Limb (tissue), 2 donors: ENCODE measurements around the gene UGT1A7.

Experiments
- DNase-seq, 2 donors: peaks; one replicate each; pipeline ENCODE4 v3.0.0-alpha.2; 2016; ENCODE audit errors: extremely low spot score in 2 of 2

The UGT1A7 gene

DNA sequence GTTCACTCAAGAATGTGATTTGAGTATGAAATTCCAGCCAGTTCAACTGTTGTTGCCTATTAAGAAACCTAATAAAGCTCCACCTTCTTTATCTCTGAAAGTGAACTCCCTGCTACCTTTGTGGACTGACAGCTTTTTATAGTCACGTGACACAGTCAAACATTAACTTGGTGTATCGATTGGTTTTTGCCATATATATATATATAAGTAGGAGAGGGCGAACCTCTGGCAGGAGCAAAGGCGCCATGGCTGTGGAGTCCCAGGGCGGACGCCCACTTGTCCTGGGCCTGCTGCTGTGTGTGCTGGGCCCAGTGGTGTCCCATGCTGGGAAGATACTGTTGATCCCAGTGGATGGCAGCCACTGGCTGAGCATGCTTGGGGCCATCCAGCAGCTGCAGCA lies 78.3 kb downstream of the UGT1A7 start, which contains the start of gene UGT1A1:
Gene UGT1A1, plus strand, starts transcription at position 228 of the 400 bp plus-strand sequence. Its CDS starts 18 bp downstream, at position 246.
- DNase-seq: no peak

GRCh38 chr2:233761040-233761769 lies 79.5 kb downstream of the UGT1A7 start:
- DNase-seq: no peak

DNA sequence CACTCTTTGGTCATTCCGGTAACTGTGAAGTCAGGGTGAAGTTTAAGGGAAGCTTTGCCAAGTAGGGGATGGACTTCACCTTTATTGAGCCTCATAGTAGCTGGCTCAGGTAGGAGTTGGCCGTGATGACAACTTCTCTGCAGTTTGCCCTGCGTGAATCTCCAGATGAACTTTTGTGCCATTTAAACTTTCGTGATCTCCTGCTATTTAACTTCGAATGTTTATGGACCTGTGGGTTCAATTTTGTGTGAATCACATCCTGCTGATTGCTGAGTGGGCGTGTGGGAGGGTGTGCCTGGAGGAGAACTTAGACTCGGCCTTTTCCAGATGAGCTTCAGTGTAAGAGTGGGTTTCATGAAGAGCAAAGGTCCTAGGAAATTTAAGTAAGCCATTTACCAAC lies 82.6 kb downstream of the UGT1A7 start:
- no peak for DNase-seq

GRCh38 chr2:233764761-233765160 lies 83.1 kb downstream of the UGT1A7 start:
- no peak for DNase-seq

- no peak for DNase-seq
These were observed 84.7 kb downstream of the UGT1A7 start for GRCh38 chr2:233766416-233766815.

- no peak for DNase-seq
These were observed 86.4 kb downstream of the UGT1A7 start for GRCh38 chr2:233768076-233768475.

- no peak for DNase-seq
These were observed 87.6 kb downstream of the UGT1A7 start for GRCh38 chr2:233769260-233769659.

GRCh38 chr2:233772153-233772552 lies 90.5 kb downstream of the UGT1A7 start:
- no peak for DNase-seq

GRCh38 chr2:233772583-233772982 lies 90.9 kb downstream of the UGT1A7 start:
- no peak for DNase-seq

- DNase-seq: no peak
These were observed 92.2 kb downstream of the UGT1A7 start for GRCh38 chr2:233773854-233774253.

GRCh38 chr2:233775414-233775813 lies 93.7 kb downstream of the UGT1A7 start:
- DNase-seq: no peak

- DNase-seq: no peak
These were observed 96.3 kb downstream of the UGT1A7 start, which contains the start of gene MROH2A for GRCh38 chr2:233778030-233778429. MROH2A (plus strand) TSS chr2:233778330; CDS start chr2:233779359, 1,029 bp downstream.

DNA sequence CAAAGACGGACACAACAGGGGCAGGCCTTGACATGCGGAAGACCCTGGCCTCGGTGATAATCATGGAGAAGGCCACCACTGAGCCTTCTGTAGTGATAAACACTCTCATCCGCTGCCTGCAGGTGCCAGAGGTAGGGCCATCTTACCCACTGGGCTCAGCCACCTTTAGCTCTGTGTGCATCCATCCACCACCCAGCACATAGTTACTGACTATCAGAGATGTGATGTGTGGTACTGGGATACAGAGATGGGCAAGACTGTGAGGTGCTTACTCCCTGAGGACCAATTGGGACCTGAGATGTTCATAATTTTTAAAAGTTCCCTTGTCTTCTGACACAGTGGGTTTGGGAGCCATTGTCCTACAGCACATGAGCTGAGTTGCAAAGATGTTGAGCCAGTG lies 98.0 kb downstream of the UGT1A7 start:
- DNase-seq: no peak

- DNase-seq: no peak
These were observed 99.1 kb downstream of the UGT1A7 start for GRCh38 chr2:233780771-233781170.

DNA sequence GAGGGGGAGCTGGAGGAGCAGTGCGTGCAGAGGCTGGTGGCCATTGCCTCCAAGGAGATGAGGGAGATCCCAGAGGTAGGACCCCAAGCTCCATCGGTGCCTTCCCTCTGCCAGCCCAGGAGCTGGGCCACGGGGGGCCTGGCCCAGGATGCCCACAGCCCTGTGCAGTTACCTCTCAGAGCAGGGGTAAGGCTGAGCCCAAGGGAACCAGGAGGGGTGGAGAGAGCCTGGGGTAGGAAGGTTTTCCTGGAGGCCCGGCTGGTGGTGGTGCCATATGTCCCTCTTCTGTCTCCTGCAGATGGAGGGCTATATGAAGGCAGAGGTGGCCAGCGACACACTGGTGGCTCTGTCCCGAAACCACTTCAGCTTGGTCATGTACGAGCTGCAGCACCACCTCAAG lies 107.9 kb downstream of the UGT1A7 start:
- DNase-seq: no peak

DNA sequence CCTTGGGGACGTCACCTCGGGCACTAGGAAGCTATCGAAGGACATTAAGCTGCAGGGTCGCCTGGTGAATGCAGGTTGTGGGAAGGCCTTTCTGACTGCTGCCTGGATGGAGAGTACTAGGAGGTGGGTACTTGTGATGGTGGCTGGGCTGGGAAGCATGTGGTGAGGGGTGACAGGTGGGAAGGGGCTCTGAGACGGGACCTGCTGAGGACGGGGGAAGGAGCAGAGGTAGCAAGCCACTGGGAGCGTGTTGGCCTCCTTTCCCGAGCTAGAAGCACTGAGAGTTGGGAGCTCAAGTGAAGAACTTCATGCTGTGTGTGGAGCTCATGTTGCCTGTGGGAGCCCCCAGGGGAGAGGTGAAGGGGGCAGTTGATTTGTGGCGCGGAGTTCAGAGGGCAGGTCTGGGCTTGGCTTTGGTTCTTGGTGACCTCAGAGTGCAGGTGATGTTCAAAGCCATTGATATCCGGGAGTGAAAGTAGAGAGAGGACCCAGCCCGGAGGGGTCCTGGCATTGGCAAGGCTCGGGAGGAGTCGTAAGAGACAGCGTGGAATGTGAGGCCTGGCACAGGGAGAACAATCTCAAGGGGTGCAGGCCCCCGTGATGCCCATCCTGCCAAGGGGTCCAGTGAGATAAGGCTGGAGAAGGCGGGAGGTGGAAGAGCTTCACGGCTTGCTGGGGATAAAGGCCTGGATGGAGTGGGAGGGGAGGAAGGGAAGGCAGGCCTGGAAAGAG lies 109.6 kb downstream of the UGT1A7 start:
- no peak for DNase-seq

GRCh38 chr2:233791883-233792329 lies 110.2 kb downstream of the UGT1A7 start:
- DNase-seq: no peak

GRCh38 chr2:233792720-233793119 lies 111.0 kb downstream of the UGT1A7 start:
- no peak for DNase-seq

- DNase-seq: no peak
These were observed 111.9 kb downstream of the UGT1A7 start for GRCh38 chr2:233793465-233794127.

GRCh38 chr2:233794128-233794658 lies 112.5 kb downstream of the UGT1A7 start:
- DNase-seq: no peak

DNA sequence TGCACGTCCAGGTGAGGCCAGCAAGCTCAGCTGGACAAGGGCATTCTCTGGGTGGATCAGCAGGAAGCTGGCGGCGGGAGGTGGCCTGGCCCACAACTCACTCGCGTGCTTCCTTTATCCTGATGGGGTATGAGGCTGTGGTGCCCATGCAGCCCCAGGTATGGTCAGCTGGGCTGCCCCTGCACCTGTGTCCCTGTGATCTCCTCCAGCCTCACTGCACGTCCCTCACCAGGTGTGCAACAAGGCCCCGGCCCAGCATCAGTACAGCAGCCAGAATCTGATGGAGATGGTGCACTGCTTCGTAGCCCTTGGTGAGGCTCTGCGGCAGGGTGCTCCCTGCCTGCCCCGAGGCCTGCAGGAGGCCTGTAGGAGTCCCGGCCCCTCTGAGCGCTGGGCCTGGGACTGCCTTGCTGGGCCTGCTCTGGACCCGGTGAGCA lies 114.1 kb downstream of the UGT1A7 start:
- no peak for DNase-seq

GRCh38 chr2:233796254-233796653 lies 114.6 kb downstream of the UGT1A7 start:
- DNase-seq: no peak
